ENCODE data around the gene SUFU. TPM values are rescaled to one million over a fixed set of nuclear protein-coding genes. Genes with fewer than 3 reads are reported as not detected.
A peak's percentile ranks its signal among the peaks of the same experiment; 100 is the strongest.

Gene SUFU
- total and polyA plus RNA-seq, 2 of the 13 experiments (the other 11 are each of a cell fraction or from before 2014, with no cell fraction given) = 2.9 to 5.5 TPM

DNA sequence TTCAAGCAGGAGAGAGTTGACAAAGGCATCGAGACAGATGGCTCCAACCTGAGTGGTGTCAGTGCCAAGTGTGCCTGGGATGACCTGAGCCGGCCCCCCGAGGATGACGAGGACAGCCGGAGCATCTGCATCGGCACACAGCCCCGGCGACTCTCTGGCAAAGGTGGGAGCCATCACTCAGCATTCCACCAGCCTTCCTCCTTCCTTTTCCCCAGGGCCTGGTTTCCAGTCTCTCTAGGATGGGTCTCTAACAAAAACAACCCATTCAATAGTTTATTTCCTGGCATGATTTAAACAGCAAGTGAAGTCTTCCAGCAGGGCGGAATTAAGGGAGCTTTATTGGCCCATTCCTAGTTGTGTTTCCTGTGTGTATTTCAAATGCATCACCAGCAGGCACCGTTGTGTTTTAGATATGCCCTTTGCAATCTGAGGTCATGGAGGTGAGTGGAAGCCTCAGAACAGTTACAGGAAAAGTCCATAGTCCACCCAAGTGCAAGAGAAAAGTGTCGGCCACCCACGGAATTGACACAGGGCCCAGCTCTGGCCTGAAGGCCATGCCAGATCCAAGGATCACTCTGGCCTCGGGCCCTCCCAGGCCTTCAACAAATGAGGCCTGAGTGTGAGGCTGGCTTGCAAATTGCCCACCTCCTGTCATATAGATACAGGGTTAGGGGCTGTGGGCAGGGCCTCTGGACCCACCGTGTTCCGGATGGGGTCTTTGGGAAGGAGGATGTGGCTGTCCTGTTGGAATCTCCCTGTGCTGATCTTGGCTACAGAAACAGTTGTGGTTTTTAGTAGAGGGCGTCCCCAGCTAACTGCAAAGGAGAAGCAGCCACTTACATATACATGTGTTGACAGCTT lies 93.6 kb downstream of the SUFU start (continued):
- no peak for TF ChIP-seq ZNF747 (CRISPR knock-in tag; IDR thresholded peaks at IDR 0.05; ENCODE audit: borderline replicate concordance)
- peak; percentile 92 for TF ChIP-seq NCOR1 (IDR thresholded peaks at IDR 0.05; ENCODE audit: borderline replicate concordance, low read length)
- TF ChIP-seq MIXL1 (CRISPR knock-in tag; IDR thresholded peaks at IDR 0.05) = 0 out of 2 replicates have a peak, but pooled peaks have one; percentile 68
- peak; percentile 33 for TF ChIP-seq YY1 (IDR thresholded peaks at IDR 0.05; ENCODE audit: insufficient read depth, insufficient replicate concordance, low read depth, low read length)
- TF ChIP-seq, protein P1, sequence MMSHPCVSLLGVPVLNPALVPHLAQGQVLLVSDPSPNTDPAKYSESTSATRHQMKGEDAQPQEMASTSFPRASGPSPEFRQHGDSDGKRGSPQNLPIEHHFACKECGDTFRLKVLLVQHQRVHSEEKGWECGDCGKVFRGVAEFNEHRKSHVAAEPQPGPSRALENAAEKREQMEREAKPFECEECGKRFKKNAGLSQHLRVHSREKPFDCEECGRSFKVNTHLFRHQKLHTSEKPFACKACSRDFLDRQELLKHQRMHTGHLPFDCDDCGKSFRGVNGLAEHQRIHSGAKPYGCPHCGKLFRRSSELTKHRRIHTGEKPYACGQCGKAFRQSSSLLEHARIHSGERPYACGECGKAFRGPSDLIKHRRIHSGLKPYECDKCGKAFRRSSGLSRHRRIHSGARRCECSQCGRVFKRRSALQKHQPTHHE (CRISPR knock-in tag; IDR thresholded peaks at IDR 0.05; ENCODE audit: borderline replicate concordance) = peak; percentile 46; the same call in 1 of the 2 replicates
- TF ChIP-seq ZNF547 (CRISPR knock-in tag; IDR thresholded peaks at IDR 0.05) = no peak
- TF ChIP-seq POLR2G (IDR thresholded peaks at IDR 0.05; ENCODE audit: low read depth, low read length) = peak; percentile 65
- TF ChIP-seq, protein P2, sequence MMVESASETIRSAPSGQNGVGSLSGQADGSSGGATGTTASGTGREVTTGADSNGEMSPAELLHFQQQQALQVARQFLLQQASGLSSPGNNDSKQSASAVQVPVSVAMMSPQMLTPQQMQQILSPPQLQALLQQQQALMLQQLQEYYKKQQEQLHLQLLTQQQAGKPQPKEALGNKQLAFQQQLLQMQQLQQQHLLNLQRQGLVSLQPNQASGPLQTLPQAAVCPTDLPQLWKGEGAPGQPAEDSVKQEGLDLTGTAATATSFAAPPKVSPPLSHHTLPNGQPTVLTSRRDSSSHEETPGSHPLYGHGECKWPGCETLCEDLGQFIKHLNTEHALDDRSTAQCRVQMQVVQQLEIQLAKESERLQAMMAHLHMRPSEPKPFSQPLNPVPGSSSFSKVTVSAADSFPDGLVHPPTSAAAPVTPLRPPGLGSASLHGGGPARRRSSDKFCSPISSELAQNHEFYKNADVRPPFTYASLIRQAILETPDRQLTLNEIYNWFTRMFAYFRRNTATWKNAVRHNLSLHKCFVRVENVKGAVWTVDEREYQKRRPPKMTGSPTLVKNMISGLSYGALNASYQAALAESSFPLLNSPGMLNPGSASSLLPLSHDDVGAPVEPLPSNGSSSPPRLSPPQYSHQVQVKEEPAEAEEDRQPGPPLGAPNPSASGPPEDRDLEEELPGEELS (CRISPR knock-in tag; IDR thresholded peaks at IDR 0.05) = peak; percentile 86
- 0 out of 2 replicates have a peak, but pooled peaks have one; percentile 17 for TF ChIP-seq ZNF619 (CRISPR knock-in tag; IDR thresholded peaks at IDR 0.05)
- TF ChIP-seq, protein P3, sequence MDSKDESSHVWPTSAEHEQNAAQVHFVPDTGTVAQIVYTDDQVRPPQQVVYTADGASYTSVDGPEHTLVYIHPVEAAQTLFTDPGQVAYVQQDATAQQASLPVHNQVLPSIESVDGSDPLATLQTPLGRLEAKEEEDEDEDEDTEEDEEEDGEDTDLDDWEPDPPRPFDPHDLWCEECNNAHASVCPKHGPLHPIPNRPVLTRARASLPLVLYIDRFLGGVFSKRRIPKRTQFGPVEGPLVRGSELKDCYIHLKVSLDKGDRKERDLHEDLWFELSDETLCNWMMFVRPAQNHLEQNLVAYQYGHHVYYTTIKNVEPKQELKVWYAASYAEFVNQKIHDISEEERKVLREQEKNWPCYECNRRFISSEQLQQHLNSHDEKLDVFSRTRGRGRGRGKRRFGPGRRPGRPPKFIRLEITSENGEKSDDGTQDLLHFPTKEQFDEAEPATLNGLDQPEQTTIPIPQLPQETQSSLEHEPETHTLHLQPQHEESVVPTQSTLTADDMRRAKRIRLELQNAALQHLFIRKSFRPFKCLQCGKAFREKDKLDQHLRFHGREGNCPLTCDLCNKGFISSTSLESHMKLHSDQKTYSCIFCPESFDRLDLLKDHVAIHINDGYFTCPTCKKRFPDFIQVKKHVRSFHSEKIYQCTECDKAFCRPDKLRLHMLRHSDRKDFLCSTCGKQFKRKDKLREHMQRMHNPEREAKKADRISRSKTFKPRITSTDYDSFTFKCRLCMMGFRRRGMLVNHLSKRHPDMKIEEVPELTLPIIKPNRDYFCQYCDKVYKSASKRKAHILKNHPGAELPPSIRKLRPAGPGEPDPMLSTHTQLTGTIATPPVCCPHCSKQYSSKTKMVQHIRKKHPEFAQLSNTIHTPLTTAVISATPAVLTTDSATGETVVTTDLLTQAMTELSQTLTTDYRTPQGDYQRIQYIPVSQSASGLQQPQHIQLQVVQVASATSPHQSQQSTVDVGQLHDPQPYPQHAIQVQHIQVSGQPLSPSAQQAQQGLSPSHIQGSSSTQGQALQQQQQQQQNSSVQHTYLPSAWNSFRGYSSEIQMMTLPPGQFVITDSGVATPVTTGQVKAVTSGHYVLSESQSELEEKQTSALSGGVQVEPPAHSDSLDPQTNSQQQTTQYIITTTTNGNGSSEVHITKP (CRISPR knock-in tag; IDR thresholded peaks at IDR 0.05; ENCODE audit: low read depth) = no peak; the same call in 1 of the 2 replicates
- TF ChIP-seq ZNF331 (CRISPR knock-in tag; IDR thresholded peaks at IDR 0.05) = peak; percentile 77
- 0 out of 2 replicates have a peak, but pooled peaks have one; percentile 25 for TF ChIP-seq ZNF552 (CRISPR knock-in tag; IDR thresholded peaks at IDR 0.05; ENCODE audit: borderline replicate concordance)
- TF ChIP-seq ZNF598 (CRISPR knock-in tag; IDR thresholded peaks at IDR 0.05; ENCODE audit: borderline replicate concordance) = no peak
- peak; percentile 65; the same call in 1 of the 2 replicates for TF ChIP-seq DR1 (CRISPR knock-in tag; IDR thresholded peaks at IDR 0.05)
- TF ChIP-seq PHF20 (CRISPR knock-in tag; IDR thresholded peaks at IDR 0.05) = peak; percentile 57
- peak; percentile 22; the same call in 1 of the 2 replicates for TF ChIP-seq RBFOX2 (IDR thresholded peaks at IDR 0.05; ENCODE audit: low read depth, low read length)
- TF ChIP-seq ZNF841 (CRISPR knock-in tag; IDR thresholded peaks at IDR 0.05; ENCODE audit: borderline replicate concordance) = no peak
- TF ChIP-seq, protein P4, sequence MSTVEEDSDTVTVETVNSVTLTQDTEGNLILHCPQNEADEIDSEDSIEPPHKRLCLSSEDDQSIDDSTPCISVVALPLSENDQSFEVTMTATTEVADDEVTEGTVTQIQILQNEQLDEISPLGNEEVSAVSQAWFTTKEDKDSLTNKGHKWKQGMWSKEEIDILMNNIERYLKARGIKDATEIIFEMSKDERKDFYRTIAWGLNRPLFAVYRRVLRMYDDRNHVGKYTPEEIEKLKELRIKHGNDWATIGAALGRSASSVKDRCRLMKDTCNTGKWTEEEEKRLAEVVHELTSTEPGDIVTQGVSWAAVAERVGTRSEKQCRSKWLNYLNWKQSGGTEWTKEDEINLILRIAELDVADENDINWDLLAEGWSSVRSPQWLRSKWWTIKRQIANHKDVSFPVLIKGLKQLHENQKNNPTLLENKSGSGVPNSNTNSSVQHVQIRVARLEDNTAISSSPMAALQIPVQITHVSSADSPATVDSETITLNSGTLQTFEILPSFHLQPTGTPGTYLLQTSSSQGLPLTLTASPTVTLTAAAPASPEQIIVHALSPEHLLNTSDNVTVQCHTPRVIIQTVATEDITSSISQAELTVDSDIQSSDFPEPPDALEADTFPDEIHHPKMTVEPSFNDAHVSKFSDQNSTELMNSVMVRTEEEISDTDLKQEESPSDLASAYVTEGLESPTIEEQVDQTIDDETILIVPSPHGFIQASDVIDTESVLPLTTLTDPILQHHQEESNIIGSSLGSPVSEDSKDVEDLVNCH (CRISPR knock-in tag; IDR thresholded peaks at IDR 0.05) = no peak
- TF ChIP-seq SP1 (IDR thresholded peaks at IDR 0.05) = no peak
- peak; percentile 52; the same call in 1 of the 2 replicates for TF ChIP-seq SP1 (CRISPR knock-in tag; IDR thresholded peaks at IDR 0.05)

Data from HepG2 (cell line).